A204.1 (cell line): ENCODE data around the gene CFAP298.
"Not testable (repeated sequence)": the region's sequence is repeated elsewhere in the genome, so short reads cannot be mapped to it uniquely, and the experiment has no call there.

Experiments used
- FAIRE-seq: peaks from 2 replicates; lab custom pipeline; 2012; peaks lifted over from hg19 to GRCh38; lab: Jason Lieb, UNC

The CFAP298 gene, protein sequence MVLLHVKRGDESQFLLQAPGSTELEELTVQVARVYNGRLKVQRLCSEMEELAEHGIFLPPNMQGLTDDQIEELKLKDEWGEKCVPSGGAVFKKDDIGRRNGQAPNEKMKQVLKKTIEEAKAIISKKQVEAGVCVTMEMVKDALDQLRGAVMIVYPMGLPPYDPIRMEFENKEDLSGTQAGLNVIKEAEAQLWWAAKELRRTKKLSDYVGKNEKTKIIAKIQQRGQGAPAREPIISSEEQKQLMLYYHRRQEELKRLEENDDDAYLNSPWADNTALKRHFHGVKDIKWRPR

DNA sequence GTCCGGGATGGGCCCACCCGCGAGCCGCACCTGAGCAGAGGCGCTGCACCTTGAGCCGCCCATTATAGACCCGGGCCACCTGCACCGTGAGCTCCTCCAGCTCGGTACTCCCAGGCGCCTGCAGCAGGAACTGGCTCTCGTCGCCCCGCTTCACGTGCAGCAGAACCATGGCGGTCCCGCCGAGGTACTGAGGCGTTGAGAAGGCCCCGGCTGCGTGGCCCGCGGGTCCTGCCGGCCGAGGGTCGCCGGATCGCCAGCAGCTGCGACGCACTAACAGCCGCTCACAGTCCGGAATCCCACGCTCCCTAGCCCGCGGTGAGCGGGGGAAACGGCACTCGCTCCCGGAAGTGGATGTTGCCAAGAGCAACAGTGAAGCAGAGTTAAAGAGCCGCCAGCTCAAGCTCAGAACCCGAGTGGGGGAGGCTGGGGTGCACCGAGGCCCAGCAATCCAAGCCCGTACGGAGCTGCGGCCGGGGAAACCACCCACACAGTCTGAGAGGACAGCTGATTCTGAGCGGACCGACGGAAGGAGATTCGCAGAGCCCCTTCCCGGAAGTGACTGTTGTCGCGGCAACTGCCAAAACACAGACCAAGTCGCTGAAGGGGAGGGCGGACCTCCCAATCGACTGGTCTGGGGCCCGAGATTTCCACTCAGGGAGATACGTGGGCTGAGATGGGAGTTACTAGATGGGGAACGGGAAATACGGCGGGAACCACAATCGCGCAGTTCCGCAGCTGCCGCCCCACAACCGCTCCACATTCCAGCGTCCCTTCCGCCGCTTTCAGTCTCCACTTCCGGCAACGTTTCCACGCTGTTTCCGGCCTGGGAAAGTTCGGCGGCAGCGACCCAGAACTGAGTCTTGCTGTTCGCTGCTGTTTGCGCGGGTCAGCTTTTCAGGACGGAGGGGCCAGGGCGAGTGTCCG is at the start of gene CFAP298:
CFAP298 (minus strand) TSS at position 303 of the 924 bp plus-strand sequence; CDS start at position 169, 134 bp downstream.
- FAIRE-seq = no peak

GRCh38 chr21:32661026-32661782 is 49.0 kb upstream of the CFAP298 start:
- FAIRE-seq = not testable (repeated sequence)

DNA sequence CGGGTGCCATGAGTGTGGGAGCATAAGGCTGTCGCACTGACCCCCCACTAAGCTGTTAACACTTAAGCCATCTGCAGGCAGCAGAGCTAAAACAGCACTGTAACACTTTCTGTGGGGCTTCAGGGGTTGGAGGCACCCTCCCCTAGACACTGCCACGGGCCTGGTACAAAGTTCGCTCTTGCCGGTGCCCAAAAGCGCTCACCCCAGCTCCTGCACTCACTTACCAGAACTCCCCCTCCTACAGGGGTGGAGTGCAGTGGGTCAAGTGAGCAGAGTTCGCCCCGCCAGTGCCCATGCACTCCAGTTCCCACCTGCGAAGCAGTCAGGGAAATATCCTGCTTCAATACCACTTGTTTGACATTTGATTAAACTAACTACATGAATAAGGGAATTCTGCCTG is 46.3 kb upstream of the CFAP298 start:
- FAIRE-seq = no peak

GRCh38 chr21:32653326-32653901 is 41.2 kb upstream of the CFAP298 start:
- peak; percentile 60 for FAIRE-seq

DNA sequence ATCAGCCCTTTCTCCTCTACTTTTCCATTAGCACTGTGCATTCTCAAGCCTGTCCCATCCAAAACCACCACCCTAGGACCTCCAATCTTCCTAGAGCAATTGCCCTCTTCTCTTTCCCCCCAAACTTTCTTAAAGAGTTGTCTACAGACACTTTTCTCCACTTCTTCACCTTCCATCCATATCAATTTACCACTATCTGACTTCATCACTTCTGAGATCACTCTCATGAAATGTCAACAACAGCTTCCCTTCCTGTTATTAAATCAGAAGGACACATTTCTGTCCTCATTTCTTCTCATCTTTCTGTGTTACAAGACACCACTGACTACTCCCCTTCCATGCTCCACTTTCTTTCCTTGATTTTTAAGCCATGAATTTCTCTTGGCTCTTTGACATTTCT is 36.0 kb upstream of the CFAP298 start:
- FAIRE-seq = no peak

DNA sequence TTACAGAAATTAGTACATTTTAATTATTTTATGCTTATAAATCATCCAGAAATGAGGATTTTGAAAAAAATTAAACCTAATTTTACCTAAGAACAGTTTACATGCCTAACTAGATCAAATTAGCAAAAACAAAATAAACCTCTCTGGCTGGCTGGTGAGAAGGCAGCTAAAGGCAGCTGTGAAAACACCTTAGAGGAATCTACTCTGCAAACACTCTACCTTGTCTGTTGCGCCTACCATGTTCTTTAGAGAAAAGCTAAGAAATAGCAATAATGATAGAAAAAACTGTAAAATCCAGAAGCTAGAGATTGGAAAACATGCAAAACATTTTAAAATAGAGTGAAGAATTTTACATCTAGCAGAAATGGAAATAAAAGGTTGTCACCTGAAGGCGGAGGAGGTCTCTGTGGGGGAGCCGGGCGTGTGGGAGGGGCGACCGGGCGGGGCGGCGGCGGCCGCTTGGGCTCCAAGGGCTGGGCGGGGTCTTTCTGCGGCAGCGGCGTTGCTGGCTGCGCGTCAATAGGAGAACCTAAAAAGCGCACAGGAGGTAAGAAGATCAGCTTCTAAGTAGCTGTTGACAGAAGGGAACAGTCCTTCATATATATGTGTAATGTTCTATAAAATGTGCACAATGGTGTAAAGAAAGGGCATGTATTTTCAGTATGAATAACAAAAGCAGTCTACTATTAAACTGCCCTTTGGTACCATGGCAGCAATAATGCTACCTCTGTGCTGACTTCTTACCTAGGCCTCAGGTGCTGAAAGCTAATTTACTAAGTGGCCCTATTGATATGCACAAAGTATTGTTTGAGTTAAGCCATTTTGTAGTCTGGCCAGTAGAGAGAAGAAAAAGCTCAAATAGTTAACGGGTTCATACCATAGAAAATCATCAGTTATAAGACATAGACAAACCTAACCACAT is 33.3 kb upstream of the CFAP298 start:
- FAIRE-seq = no peak

DNA sequence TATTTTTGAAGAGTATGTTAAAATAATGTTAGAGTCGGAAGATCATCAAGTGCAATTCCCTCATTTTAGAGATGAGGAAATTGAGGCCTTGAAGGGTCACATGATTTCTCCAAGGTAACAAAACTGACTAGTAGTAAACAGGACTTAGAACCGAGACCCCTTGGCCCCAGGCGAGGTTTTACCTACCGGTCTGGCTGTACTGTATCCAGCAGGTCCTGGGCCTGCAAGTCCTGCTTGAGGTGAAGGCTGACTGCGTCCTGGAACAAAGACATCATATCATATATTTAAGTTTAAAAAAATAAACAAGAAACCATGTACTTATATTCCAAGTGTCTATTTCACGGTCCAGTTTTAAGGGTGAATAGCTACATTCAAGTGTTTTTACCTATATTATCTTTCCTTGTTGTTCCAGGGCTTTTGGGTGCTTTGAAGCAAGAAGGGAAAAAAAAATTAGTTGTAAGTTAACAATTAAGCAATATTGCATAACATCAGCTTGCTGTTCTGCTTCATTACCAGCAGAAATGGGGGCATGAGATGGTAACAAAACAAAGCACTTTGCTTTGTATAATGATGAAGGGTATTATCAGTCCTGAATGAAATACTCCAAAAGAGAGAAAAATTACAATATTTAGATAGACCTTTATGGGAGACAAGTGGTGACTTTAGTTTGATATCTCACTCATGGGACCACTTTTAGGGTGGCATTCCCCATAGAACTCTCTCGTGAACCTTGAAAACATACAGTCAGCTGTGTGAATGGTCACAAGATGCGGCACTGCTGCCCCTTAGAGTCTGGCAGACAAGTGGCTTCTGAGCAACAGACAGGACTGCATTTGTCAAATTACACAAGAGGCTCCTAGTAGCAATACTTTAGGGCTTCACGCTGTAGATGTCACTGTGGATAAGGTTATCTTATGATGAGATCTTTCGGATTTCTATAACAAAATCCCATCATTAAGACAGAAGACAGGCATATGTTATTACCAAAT is 29.8 kb upstream of the CFAP298 start:
- no peak for FAIRE-seq

GRCh38 chr21:32626621-32627196 is 14.5 kb upstream of the CFAP298 start:
- FAIRE-seq = no peak

GRCh38 chr21:32618218-32618617 is 6.0 kb upstream of the CFAP298 start:
- not testable (repeated sequence) for FAIRE-seq

DNA sequence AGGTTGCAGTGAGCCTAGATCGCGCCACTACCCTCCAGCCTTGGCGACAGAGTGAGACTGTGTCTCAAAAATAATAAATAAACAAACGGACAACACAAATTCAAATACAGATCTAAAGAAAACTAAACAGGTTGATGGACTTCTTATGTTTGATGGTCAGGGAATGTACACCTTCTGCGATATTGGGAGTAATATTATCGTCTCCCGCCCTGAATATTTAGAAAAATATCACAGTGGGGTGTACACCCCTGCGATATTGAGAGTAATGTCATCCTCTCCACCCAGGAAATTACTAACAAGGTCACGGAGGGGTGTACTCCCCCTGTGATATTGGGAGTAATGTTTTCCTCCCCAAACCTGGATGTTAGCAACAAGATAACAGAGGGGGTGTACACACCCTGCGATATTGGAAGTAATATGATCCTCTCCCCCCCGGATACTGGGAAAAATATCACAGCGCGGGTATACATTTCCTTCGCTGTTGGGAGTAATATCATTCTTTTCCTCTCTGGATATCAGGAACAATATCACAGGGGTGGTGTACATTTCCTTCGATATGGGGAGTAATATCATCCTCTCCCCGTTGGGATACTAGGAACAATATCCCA is 1.4 kb upstream of the CFAP298 start:
- no peak for FAIRE-seq

DNA sequence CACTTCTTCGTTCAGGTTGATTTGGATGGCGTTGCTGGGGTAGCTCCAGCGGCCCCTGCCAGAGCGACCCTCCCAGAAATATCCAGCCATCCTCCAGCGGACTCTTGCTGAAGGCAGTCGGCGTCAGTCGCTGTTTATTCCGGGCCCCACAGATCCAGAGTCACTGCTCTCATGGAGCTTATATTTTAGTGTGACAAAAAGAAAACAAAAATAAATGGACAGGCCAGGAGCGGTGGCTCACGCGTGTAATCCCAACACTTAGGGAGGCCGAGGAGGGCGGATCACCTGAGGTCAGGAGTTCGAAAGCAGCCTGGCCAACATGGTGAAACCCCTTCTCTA is 791 bp upstream of the CFAP298 start:
- FAIRE-seq = no peak

DNA sequence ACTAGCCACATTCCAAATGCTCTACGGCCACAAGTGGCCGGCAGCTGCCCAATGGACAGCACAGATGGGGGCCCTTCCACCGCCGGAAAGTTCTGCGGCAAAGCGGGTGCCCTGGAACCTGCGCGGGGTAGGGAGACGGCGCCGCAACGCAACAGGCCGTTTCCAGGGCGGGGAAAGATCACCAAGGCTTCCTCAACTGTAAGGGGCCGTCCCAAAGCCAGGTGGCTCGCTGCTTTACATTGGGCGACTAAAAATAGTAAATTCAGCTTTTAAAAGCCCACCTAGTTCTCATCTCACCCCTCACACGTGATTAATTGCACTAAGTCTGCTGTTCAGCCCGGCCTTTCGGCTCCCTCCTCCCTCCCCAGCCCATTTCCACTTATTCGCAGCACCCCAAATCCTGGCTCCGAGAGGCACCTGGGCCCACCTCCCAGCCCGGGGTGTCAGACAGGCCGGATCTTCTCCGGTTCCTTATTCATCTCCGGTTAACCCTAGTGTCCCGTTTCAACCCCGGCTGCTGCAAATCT is 643 bp downstream of the CFAP298 start:
- no peak for FAIRE-seq

DNA sequence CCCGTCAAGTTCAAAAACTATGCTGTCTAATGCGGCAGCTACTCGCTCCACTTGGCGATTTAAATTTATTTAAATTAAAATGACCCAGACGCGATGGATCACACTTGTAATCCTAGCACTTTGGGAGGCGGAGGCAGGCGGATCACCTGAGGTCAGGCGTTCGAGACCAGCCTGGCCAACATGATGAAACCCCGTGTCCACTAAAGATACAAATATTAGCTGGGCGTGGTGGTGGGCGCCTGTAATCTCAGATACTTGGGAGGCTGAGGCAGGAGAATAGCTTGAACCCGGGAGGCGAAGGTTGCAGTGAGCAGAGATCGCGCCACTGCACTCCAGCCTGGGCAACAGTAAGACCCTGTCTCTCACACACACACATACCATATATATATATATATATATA is 1.2 kb downstream of the CFAP298 start:
- not testable (repeated sequence) for FAIRE-seq

DNA sequence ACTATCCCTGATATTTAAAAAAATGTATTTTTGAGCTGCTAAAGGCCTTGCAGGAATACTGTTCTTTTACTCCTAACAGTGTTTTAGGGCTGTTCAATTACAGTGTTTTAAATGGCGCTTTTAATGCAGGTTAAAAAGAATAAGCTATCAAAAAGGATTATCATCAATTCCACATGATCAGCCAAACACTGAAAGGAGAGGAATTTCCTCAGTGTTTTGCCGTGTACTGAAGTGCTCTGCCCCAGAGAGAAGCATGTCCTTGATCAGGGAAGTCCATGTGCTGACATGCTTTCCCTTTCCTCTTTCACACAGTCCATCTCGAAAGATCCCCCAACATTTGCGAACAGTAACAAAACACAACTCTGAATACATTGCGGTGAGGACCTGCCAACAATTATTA is 3.3 kb downstream of the CFAP298 start:
- FAIRE-seq = no peak

DNA sequence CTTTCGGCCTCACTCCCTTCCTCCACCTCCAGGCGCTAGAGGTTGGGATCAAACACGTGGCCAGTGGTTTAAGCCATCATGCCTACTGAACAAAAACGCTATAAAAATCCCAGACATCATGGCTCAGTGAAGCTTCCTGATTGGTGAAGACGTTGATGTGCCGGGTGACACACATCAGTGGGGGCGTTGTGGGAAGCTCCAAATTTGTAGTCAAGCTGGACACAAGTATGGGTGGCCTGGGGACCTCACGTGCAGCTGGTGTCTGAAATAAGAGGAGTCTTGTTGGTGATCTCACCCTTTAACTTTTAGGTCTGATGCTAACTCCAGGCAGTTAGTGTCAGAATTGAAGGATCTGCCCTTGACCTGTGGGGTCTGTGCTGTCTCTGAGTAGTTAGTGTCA is 6.7 kb downstream of the CFAP298 start:
- FAIRE-seq = no peak

DNA sequence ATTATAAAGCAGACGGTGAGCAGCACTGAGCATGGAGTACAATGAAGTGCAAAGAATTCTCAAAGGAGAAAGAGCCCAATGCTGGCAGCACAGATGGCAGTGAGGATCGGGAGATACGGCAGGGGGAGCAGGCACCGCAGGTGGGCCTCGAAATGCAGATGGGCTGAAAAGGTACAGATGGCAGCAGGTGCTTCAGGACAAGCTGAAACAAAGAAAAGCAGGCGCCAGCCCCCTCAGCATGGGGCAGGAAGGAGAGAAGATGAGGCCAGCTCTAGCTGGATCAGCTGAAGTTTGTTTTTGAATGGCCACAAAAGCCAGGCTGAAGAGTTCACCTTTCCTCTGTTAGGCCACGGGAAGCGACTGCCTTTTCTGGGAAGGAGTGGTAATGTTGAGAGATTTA is 7.7 kb downstream of the CFAP298 start:
- no peak for FAIRE-seq

- no peak for FAIRE-seq
Observed at GRCh38 chr21:32603131-32603530, 9.0 kb downstream of the CFAP298 start.

DNA sequence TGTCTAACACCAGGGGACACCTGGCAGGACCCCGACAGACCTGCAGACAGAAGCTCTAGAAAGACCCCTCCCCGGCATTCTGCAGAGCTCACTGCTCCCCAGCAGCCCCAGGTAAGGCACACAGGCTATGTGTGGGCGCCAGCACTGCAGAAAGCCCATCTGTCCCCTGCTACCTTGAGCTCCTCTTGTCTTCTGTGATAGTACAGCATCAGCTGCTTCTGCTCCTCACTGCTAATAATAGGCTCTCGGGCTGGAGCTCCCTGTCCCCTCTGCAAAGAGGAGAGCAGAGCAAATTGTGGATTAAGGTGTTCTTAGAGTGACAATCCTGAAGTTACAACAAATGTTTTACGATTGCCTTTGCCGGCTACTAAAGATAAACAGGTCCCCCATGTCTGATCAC is 10.1 kb downstream of the CFAP298 start:
- no peak for FAIRE-seq

- no peak for FAIRE-seq
Observed at GRCh38 chr21:32599526-32599925, 12.7 kb downstream of the CFAP298 start.
